Measurements from ENCODE around the gene DNAH8.
"Not testable (repeated sequence)": the region's sequence is repeated elsewhere in the genome, so short reads cannot be mapped to it uniquely, and the experiment has no call there.

The DNAH8 gene

GRCh38 chr6:38794682-38795081, 79.6 kb downstream of the DNAH8 start:
- Histone ChIP-seq H3K9me3 (ENCODE audit: insufficient read depth, low read length) (no peaks in the 10 kb centered on the region), H3K9ac (ENCODE audit: low read length) (no peak overlapping the region), H2AFZ (ENCODE audit: low read depth, low read length) (no peak overlapping the region), H4K20me1 (ENCODE audit: insufficient read depth, low read length) (no peaks in the 10 kb centered on the region), H3K27me3 (ENCODE audit: low read depth, low read length) (peaks cover 7% of the 10 kb centered on the region), H3K27ac (ENCODE audit: low read length) (no peak overlapping the region), H3K79me2 (ENCODE audit: low read length) (no peaks in the 10 kb centered on the region), H3K36me3 (replicated peaks; ENCODE audit: low read depth, low read length) (no peaks in the 10 kb centered on the region), H3K4me2 (ENCODE audit: low read length) (no peak overlapping the region), H3K4me3 (ENCODE audit: low read length) (no peak overlapping the region), H3K4me1 (ENCODE audit: low read length) (no peaks in the 10 kb centered on the region)
- TF ChIP-seq EZH2phosphoT487 (IDR thresholded peaks at IDR 0.05; ENCODE audit: low read depth) (no peak), CTCF (IDR thresholded peaks at IDR 0.05; ENCODE audit: low read depth, low read length) (no peak)

- Histone ChIP-seq H3K27ac (ENCODE audit: low read length) (no peak overlapping the region), H3K4me2 (ENCODE audit: low read length) (no peak overlapping the region), H3K36me3 (replicated peaks; ENCODE audit: low read depth, low read length) (no peaks in the 10 kb centered on the region), H2AFZ (ENCODE audit: low read depth, low read length) (no peak overlapping the region), H3K79me2 (ENCODE audit: low read length) (no peaks in the 10 kb centered on the region), H3K4me3 (ENCODE audit: low read length) (no peak overlapping the region), H3K27me3 (ENCODE audit: low read depth, low read length) (peaks cover 7% of the 10 kb centered on the region), H3K4me1 (ENCODE audit: low read length) (no peaks in the 10 kb centered on the region), H4K20me1 (ENCODE audit: insufficient read depth, low read length) (no peaks in the 10 kb centered on the region), H3K9me3 (ENCODE audit: insufficient read depth, low read length) (no peaks in the 10 kb centered on the region), H3K9ac (ENCODE audit: low read length) (no peak overlapping the region)
- TF ChIP-seq EZH2phosphoT487 (IDR thresholded peaks at IDR 0.05; ENCODE audit: low read depth) (no peak), CTCF (IDR thresholded peaks at IDR 0.05; ENCODE audit: low read depth, low read length) (no peak)
Measured at GRCh38 chr6:38796006-38796405, 80.9 kb downstream of the DNAH8 start.

GRCh38 chr6:38796437-38796836, 81.3 kb downstream of the DNAH8 start:
- not testable (repeated sequence) for H3K27me3 ChIP-seq (ENCODE audit: low read depth, low read length); H3K4me1 ChIP-seq (ENCODE audit: low read length); H3K9me3 ChIP-seq (ENCODE audit: insufficient read depth, low read length); H3K9ac ChIP-seq (ENCODE audit: low read length); H3K79me2 ChIP-seq (ENCODE audit: low read length); H3K36me3 ChIP-seq (replicated peaks; ENCODE audit: low read depth, low read length); H2AFZ ChIP-seq (ENCODE audit: low read depth, low read length); H4K20me1 ChIP-seq (ENCODE audit: insufficient read depth, low read length); H3K27ac ChIP-seq (ENCODE audit: low read length); H3K4me3 ChIP-seq (ENCODE audit: low read length); H3K4me2 ChIP-seq (ENCODE audit: low read length)

GRCh38 chr6:38796850-38797249, 81.7 kb downstream of the DNAH8 start:
- Histone ChIP-seq H3K27ac (ENCODE audit: low read length) (no peak overlapping the region), H3K36me3 (replicated peaks; ENCODE audit: low read depth, low read length) (no peaks in the 10 kb centered on the region), H3K4me1 (ENCODE audit: low read length) (no peaks in the 10 kb centered on the region), H3K27me3 (ENCODE audit: low read depth, low read length) (peaks cover 11% of the 10 kb centered on the region), H3K9me3 (ENCODE audit: insufficient read depth, low read length) (no peaks in the 10 kb centered on the region), H2AFZ (ENCODE audit: low read depth, low read length) (no peak overlapping the region), H3K4me3 (ENCODE audit: low read length) (no peak overlapping the region), H3K79me2 (ENCODE audit: low read length) (no peaks in the 10 kb centered on the region), H3K9ac (ENCODE audit: low read length) (no peak overlapping the region), H3K4me2 (ENCODE audit: low read length) (no peak overlapping the region), H4K20me1 (ENCODE audit: insufficient read depth, low read length) (no peaks in the 10 kb centered on the region)
- TF ChIP-seq CTCF (IDR thresholded peaks at IDR 0.05; ENCODE audit: low read depth, low read length): no peak

- Histone ChIP-seq H3K36me3 (replicated peaks; ENCODE audit: low read depth, low read length) (no peaks in the 10 kb centered on the region), H3K27ac (ENCODE audit: low read length) (no peak overlapping the region), H3K4me2 (ENCODE audit: low read length) (no peak overlapping the region), H3K9me3 (ENCODE audit: insufficient read depth, low read length) (no peaks in the 10 kb centered on the region), H3K4me3 (ENCODE audit: low read length) (no peak overlapping the region), H3K4me1 (ENCODE audit: low read length) (no peaks in the 10 kb centered on the region), H2AFZ (ENCODE audit: low read depth, low read length) (no peak overlapping the region), H3K9ac (ENCODE audit: low read length) (no peak overlapping the region), H3K79me2 (ENCODE audit: low read length) (no peaks in the 10 kb centered on the region), H4K20me1 (ENCODE audit: insufficient read depth, low read length) (no peaks in the 10 kb centered on the region), H3K27me3 (ENCODE audit: low read depth, low read length) (peaks cover 11% of the 10 kb centered on the region)
- no peak for TF ChIP-seq CTCF (IDR thresholded peaks at IDR 0.05; ENCODE audit: low read depth, low read length)
- TF ChIP-seq EZH2phosphoT487 (IDR thresholded peaks at IDR 0.05; ENCODE audit: low read depth): no peak
Measured at GRCh38 chr6:38797391-38797790, 82.3 kb downstream of the DNAH8 start.

All from OCI-LY3 (cell line).